SK-N-MC (cell line): ENCODE data around the gene TNFSF15.
"Not testable (repeated sequence)": the region's sequence is repeated elsewhere in the genome, so short reads cannot be mapped to it uniquely, and the experiment has no call there.

Experiments
- DNase-seq: peaks from one replicate; pipeline ENCODE4 v3.0.0-alpha.2; 2011; ENCODE audit warnings: low read depth, low spot score
- H3K27ac ChIP-seq: fragments of 200-600 bp; sonication (generic); 2 replicates; pipeline ENCODE4 v1.5.1; 2016; ENCODE audit warnings: mixed run types
- H3K36me3 ChIP-seq: fragments of 200-600 bp; sonication (generic); 2 replicates; pipeline ENCODE4 v1.6.1; 2017; ENCODE audit warnings: antibody characterized with exemption, low read length, mixed read lengths; ENCODE audit not compliant: insufficient read depth
- H3K4me3 ChIP-seq: fragments of 200-600 bp; sonication (generic); 2 replicates; pipeline ENCODE4 v1.5.1; 2016
- H3K9ac ChIP-seq: fragments of 200-600 bp; sonication (generic); 2 replicates; pipeline ENCODE4 v1.8.0; 2017; ENCODE audit warnings: mixed run types, mixed read lengths; ENCODE audit not compliant: insufficient read length
- H3K9me3 ChIP-seq: fragments of 200-600 bp; sonication (generic); 2 replicates; pipeline ENCODE4 v1.6.1; 2017; ENCODE audit warnings: low read depth, mild to moderate bottlenecking, antibody characterized with exemption, low read length, moderate library complexity, mixed read lengths
- EZH2 ChIP-seq: fragments of 200-600 bp; sonication (generic); IDR thresholded peaks from one replicate; pipeline ENCODE4 v1.6.1; 2017; ENCODE audit warnings: antibody characterized with exemption
- FOXP2 ChIP-seq: optimal IDR thresholded peaks from 2 replicates; pipeline ENCODE3; 2011; ENCODE audit warnings: mild to moderate bottlenecking, moderate library complexity; ENCODE audit not compliant: insufficient read depth; ENCODE audit errors: extremely low read length, control extremely low read depth
- POLR2AphosphoS5 ChIP-seq: IDR thresholded peaks from 2 replicates; pipeline ENCODE4 v1.6.1; 2012; ENCODE audit warnings: mild to moderate bottlenecking, low read depth, low read length, borderline replicate concordance

Gene TNFSF15

GRCh38 chr9:114743446-114743845 lies 62.4 kb downstream of the TNFSF15 start:
- H3K9ac ChIP-seq, result no peak overlapping the region
- no peaks in the 10 kb centered on the region for H3K9me3 ChIP-seq
- no peak overlapping the region for H3K27ac ChIP-seq
- no peaks in the 10 kb centered on the region for H3K36me3 ChIP-seq
- H3K4me3 ChIP-seq, result no peak overlapping the region
- TF ChIP-seq POLR2AphosphoS5, result no peak
- no peak for TF ChIP-seq EZH2
- no peak for TF ChIP-seq FOXP2
- DNase-seq, result no peak

DNA sequence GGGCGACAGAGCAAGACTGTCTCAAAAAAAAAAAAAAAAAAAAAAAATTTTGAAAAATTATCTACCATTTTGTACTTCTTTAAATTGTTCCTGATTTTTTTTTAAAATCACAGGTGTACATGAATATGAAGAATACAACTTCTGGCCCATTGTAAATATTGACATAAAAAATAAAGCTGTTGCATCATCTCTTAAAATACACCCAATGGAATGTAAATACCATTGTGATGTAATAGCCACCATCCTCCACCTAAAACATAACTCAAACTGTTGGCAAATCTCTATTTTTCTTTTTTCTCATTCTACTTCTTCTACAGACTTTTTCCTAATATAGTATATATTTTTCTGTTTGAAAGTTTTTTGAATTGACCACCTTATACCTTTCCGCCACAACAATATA lies 62.9 kb downstream of the TNFSF15 start:
- no peak overlapping the region for H3K9ac ChIP-seq
- no peak overlapping the region for H3K27ac ChIP-seq
- TF ChIP-seq FOXP2 (no peak), EZH2 (no peak), POLR2AphosphoS5 (no peak)
- no peak for DNase-seq
- H3K4me3 ChIP-seq, result no peak overlapping the region
- H3K9me3 ChIP-seq, result no peaks in the 10 kb centered on the region
- no peaks in the 10 kb centered on the region for H3K36me3 ChIP-seq

DNA sequence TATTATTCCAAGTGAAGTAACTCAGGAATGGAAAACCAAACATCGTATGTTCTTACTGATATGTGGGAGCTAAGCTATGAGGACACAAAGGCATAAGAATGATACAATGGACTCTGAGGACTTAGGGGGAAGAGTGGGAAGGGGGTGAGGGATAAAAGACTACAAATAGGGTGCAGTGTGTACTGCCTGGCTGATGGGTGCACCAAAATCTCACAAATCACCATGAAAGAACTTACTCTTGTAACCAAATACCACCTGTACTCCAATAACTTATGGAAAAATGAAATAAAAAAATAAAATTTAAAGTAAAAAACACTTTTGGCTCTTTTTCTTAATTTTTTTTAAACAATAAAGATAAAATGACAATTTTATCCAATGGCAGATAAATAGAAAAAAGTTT lies 64.3 kb downstream of the TNFSF15 start:
- H3K36me3 ChIP-seq, H3K9me3 ChIP-seq, DNase-seq, H3K27ac ChIP-seq, H3K4me3 ChIP-seq, H3K9ac ChIP-seq: not testable (repeated sequence)

DNA sequence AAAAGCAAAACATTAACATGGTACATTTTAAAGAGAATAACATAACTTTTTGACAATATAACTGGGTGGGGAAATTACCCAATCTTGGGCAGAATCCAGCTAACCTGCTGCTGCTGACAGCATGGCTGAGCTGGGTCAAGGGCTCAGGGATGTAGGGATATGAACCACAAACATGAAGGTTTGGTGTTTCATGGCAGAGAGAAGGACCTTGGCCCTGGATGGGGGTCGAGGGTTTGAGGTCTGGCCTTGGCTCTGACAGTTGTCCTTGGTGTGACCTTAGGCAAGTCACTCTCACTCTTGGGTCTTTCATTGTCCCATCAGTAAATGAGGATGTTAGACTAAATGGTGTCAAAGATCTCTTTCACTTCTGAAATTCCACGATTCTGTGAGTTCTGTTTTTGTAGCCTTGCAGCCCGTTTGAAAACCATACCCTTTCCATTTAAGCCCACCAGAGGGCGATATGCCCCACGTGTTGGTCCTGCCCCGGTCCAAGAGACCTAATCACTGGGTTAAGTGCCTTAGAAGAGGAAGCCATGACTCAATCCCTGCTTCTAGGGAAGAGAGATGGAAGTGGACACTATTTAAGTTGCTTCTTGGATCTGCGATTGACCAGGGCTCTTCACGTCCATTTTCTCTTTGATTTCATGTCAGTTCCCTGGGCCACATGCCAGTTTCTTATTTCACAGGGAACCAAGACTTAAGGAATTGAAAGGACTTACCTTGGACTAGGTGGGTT lies 67.1 kb downstream of the TNFSF15 start:
- no peak for TF ChIP-seq POLR2AphosphoS5
- no peak for TF ChIP-seq EZH2
- TF ChIP-seq FOXP2, result no peak
- H3K36me3 ChIP-seq, result no peaks in the 10 kb centered on the region
- peak; percentile 55 for DNase-seq
- peak overlapping the region; percentile 64 for H3K9ac ChIP-seq
- no peak overlapping the region for H3K4me3 ChIP-seq
- H3K9me3 ChIP-seq, result no peaks in the 10 kb centered on the region
- no peak overlapping the region for H3K27ac ChIP-seq

GRCh38 chr9:114737847-114738246 lies 68.0 kb downstream of the TNFSF15 start:
- no peak overlapping the region for H3K4me3 ChIP-seq
- H3K36me3 ChIP-seq, result no peaks in the 10 kb centered on the region
- no peak for DNase-seq
- no peak for TF ChIP-seq EZH2
- TF ChIP-seq POLR2AphosphoS5, result no peak
- TF ChIP-seq FOXP2, result no peak
- H3K9me3 ChIP-seq, result no peaks in the 10 kb centered on the region
- no peak overlapping the region for H3K9ac ChIP-seq
- H3K27ac ChIP-seq, result no peak overlapping the region

DNA sequence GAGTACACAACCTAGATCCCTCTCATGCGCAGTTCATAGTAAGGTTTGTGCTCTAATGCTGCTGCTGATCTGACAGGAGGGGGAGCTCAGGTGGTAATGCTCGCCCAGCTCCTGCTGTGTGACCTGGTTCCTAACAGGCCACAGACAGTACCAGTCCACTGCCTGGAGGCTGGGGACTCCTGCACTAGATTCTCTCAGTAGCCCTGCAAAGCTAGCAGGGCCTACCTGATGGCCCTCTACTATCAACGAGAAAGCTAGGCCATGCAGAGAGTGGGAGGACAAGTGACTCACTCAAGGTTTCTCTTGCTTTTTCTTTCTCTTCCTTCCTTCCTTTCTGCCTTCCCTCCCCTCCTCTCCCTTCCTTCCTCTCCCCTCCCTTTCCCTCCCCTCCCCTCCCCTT lies 68.7 kb downstream of the TNFSF15 start:
- Histone ChIP-seq H3K4me3 (no peak overlapping the region), H3K9me3 (no peaks in the 10 kb centered on the region), H3K9ac (no peak overlapping the region), H3K27ac (no peak overlapping the region), H3K36me3 (no peaks in the 10 kb centered on the region)
- DNase-seq, result no peak
- TF ChIP-seq EZH2 (no peak), FOXP2 (no peak), POLR2AphosphoS5 (no peak)

DNA sequence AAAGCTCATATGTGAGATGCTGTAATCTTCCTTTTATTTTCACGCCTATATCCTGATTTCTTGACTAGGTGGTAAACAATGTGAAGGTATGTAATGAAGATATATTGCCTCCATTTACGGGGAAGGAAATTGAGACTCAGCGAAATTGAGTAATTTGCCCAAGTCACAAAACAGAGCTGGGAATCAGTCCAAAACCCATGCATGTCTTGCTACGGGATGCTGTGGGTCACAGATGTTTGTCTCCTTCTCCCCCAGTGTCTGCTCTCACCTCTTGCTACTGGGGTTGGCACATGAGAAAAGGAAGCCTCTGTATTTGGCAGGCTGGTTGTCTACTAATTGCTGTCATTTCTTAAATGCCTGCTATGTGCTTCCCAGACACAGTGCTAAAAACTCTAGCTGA lies 70.1 kb downstream of the TNFSF15 start:
- no peak for DNase-seq
- no peak for TF ChIP-seq POLR2AphosphoS5
- no peak for TF ChIP-seq EZH2
- TF ChIP-seq FOXP2, result no peak
- Histone ChIP-seq H3K9me3 (no peaks in the 10 kb centered on the region), H3K4me3 (no peak overlapping the region), H3K36me3 (no peaks in the 10 kb centered on the region), H3K9ac (no peak overlapping the region), H3K27ac (no peak overlapping the region)

- H3K4me3 ChIP-seq, DNase-seq, H3K27ac ChIP-seq, H3K9ac ChIP-seq, H3K9me3 ChIP-seq, H3K36me3 ChIP-seq: not testable (repeated sequence)
These were observed 70.7 kb downstream of the TNFSF15 start for GRCh38 chr9:114735139-114735538.
